GM12872 (cell line): Measurements from ENCODE around the gene JTB.
A peak's percentile ranks its signal among the peaks of the same experiment; 100 is the strongest.

Experiments
- CTCF ChIP-seq: IDR thresholded peaks from 3 replicates; pipeline ENCODE4 v1.5.1; 2011; ENCODE audit warnings: low read depth, mild to moderate bottlenecking, low read length, moderate library complexity; ENCODE audit not compliant: insufficient read depth

The JTB gene

GRCh38 chr1:153968972-153969371, 8.5 kb downstream of the JTB start:
- TF ChIP-seq CTCF = no peak

- TF ChIP-seq CTCF = no peak
Observed at GRCh38 chr1:153968408-153968807, 9.1 kb downstream of the JTB start.

GRCh38 chr1:153968000-153968363, 9.5 kb downstream of the JTB start:
- TF ChIP-seq CTCF = no peak

- TF ChIP-seq CTCF = peak; percentile 56
Observed at GRCh38 chr1:153967107-153967999, 10.1 kb downstream of the JTB start, which contains the start of gene CREB3L4. TSS of gene CREB3L4 (plus strand) at chr1:153967902. CDS start at chr1:153968526, 624 bp downstream.

- TF ChIP-seq CTCF = no peak
Observed at GRCh38 chr1:153963850-153964331, 13.6 kb downstream of the JTB start.

GRCh38 chr1:153963030-153963849, 14.2 kb downstream of the JTB start, which contains the start of gene SLC39A1:
TSS of gene SLC39A1 (minus strand) at chr1:153963537. CDS start at chr1:153962715, 822 bp downstream.
- no peak for TF ChIP-seq CTCF
